Keratinocyte (primary cell): ENCODE measurements around the gene TADA2B.

Source experiments
- CTCF ChIP-seq, 3 experiments: IDR thresholded peaks in 1 of 3; conservative IDR thresholded peaks in 1 of 3; optimal IDR thresholded peaks in 1 of 3; 2 replicates in 2 of 3; 3 replicates in 1 of 3; pipeline versions ENCODE3 to v1.5.1; 2011; ENCODE audit warnings: low read length in 3 of 3, mild to moderate bottlenecking in 3 of 3, moderate library complexity in 2 of 3, control low read depth in 1 of 3, inconsistent platforms in 1 of 3; ENCODE audit not compliant: insufficient read depth in 2 of 3; ENCODE audit errors: extremely low read depth in 1 of 3
- EZH2 ChIP-seq: IDR thresholded peaks from one replicate; pipeline ENCODE4 v1.6.1; 2012; ENCODE audit warnings: inconsistent platforms, mild to moderate bottlenecking, low read length, moderate library complexity

DNA sequence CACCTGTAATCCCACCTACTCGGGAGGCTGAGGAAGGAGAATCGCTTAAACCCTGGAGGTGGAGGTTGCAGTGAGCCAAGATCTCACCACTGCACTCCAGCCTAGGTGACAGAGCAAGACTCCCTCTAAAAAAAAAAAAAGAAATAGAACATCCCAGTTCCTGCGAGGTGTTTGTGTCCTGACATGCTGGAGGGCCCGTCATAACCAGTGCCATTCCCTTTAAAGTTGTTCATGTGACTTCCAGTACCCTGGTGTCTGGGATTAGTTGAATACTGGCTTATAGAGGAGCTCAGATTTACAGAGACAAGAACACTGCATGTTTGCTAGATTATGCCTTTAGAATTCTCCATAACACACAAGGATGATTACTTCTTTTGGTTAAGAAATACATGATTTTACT is 37.6 kb upstream of the TADA2B start:
- TF ChIP-seq CTCF (optimal IDR thresholded peaks at IDR 0.05 in 1 of 3, IDR thresholded peaks at IDR 0.05 in 1 of 3, conservative IDR thresholded peaks at IDR 0.05 in 1 of 3; ENCODE audit: extremely low read depth in 1 of 3, insufficient read depth in 2 of 3, low read length in 3 of 3) (no peak), EZH2 (no peak)
